OCI-LY3 (cell line): ENCODE measurements around the gene PLCL1.

Experiments
- EZH2phosphoT487 ChIP-seq: fragments of 200-600 bp; shearing (Covaris generic); IDR thresholded peaks from 2 replicates; pipeline ENCODE4 v1.6.1; 2018; ENCODE audit warnings: antibody characterized with exemption, mixed run types, low read depth
- TF ChIP-seq, protein P1 (sequence below): fragments of 200-600, 300-600 bp; sonication (generic); IDR thresholded peaks from 2 replicates; pipeline ENCODE4 v1.5.1; 2014; ENCODE audit warnings: antibody characterized with exemption, low read length, low read depth

DNA sequence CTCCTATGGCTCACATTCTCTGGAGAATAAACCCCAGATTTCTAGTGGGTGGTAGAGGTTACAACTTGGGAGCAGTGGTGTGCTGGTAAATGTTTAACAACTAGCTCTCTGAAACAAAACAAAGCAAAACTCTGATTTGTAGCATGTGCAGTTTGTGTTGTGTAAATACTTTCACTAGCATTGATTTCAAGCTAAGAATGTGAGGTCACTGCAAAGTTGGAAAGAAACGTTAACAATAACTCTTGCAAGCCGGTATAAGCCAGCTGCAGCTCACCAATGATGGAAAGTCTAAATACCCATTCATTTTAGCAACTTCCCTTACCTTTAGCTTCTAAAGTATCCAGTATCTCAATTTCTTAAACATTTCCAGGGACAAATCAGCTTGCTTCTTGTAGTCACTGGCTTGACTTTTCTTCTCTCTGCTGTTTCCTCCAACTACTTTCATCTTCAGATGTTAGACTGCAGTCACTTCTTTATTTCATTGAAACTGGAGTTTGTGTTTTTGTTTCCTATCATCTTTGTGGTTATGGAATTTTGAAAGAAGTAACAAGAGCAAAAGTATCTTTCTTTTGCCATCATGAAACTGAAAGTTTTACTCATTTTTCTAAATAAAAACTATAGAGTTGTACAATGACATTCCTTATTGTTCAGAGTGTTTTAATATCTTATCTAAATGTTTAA, 140.2 kb downstream of the PLCL1 start:
- TF ChIP-seq, protein P1, sequence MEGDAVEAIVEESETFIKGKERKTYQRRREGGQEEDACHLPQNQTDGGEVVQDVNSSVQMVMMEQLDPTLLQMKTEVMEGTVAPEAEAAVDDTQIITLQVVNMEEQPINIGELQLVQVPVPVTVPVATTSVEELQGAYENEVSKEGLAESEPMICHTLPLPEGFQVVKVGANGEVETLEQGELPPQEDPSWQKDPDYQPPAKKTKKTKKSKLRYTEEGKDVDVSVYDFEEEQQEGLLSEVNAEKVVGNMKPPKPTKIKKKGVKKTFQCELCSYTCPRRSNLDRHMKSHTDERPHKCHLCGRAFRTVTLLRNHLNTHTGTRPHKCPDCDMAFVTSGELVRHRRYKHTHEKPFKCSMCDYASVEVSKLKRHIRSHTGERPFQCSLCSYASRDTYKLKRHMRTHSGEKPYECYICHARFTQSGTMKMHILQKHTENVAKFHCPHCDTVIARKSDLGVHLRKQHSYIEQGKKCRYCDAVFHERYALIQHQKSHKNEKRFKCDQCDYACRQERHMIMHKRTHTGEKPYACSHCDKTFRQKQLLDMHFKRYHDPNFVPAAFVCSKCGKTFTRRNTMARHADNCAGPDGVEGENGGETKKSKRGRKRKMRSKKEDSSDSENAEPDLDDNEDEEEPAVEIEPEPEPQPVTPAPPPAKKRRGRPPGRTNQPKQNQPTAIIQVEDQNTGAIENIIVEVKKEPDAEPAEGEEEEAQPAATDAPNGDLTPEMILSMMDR: no peak
- no peak for TF ChIP-seq EZH2phosphoT487
